ENCODE results near the gene RFPL1. TPM values are rescaled to one million over a fixed set of nuclear protein-coding genes. Genes with fewer than 3 reads are reported as not detected.
"Not testable (repeated sequence)": the region's sequence is repeated elsewhere in the genome, so short reads cannot be mapped to it uniquely, and the experiment has no call there.

RFPL1 gene
- not detected for total RNA-seq

- WGBS, 2 donors: 95 to 97% methylated on average over 10 of the region's 10 CpGs
- DNase-seq (ENCODE audit: low spot score in 2 of 2); intact Hi-C loops (cut with DNase I; ENCODE audit: low total_unique reads); H3K4me3 ChIP-seq (ENCODE audit: low read depth, poor library complexity, severe bottlenecking): not testable (repeated sequence)
These were observed at the start of gene RFPL1 for GRCh38 chr22:29438283-29438682. RFPL1 (plus strand) TSS chr22:29438583.

GRCh38 chr22:29388759-29389090 lies 49.7 kb upstream of the RFPL1 start:
- intact Hi-C loops (cut with DNase I; ENCODE audit: low total_unique reads): no loop called here
- WGBS, 2 donors: 13 to 18% methylated on average over 9 of the region's 9 CpGs
- no peak for DNase-seq (ENCODE audit: low spot score in 2 of 2)
- TF ChIP-seq CTCF (IDR thresholded peaks at IDR 0.05) (no peak), POLR2A (IDR thresholded peaks at IDR 0.05) (no peak)
- H3K4me3 ChIP-seq (ENCODE audit: low read depth, poor library complexity, severe bottlenecking): peak overlapping the region; percentile 73

GRCh38 chr22:29390270-29390669 lies 48.1 kb upstream of the RFPL1 start:
- TF ChIP-seq POLR2A (IDR thresholded peaks at IDR 0.05): no peak
- no peak for TF ChIP-seq CTCF (IDR thresholded peaks at IDR 0.05)
- no peak overlapping the region for H3K4me3 ChIP-seq (ENCODE audit: low read depth, poor library complexity, severe bottlenecking)
- no peak for DNase-seq (ENCODE audit: low spot score in 2 of 2)
- 93 to 95% methylated on average over 6 of the region's 6 CpGs for WGBS, 2 donors
- intact Hi-C loops (cut with DNase I; ENCODE audit: low total_unique reads): no loop called here

- WGBS, 2 donors: 76 to 79% methylated on average over 8 of the region's 8 CpGs
- intact Hi-C loops (cut with DNase I; ENCODE audit: low total_unique reads): no loop called here
- DNase-seq (ENCODE audit: low spot score in 2 of 2): no peak
- TF ChIP-seq POLR2A (IDR thresholded peaks at IDR 0.05) (no peak), CTCF (IDR thresholded peaks at IDR 0.05) (no peak)
- no peak overlapping the region for H3K4me3 ChIP-seq (ENCODE audit: low read depth, poor library complexity, severe bottlenecking)
These were observed 46.8 kb upstream of the RFPL1 start for GRCh38 chr22:29391546-29391945.

- intact Hi-C loops (cut with DNase I; ENCODE audit: low total_unique reads): no loop called here
- no peak overlapping the region for H3K4me3 ChIP-seq (ENCODE audit: low read depth, poor library complexity, severe bottlenecking)
- WGBS, 2 donors: 77 to 78% methylated on average over 2 of the region's 2 CpGs
- no peak for DNase-seq (ENCODE audit: low spot score in 2 of 2)
- TF ChIP-seq POLR2A (IDR thresholded peaks at IDR 0.05) (no peak), CTCF (IDR thresholded peaks at IDR 0.05) (no peak)
These were observed 45.3 kb upstream of the RFPL1 start for GRCh38 chr22:29393019-29393608.

GRCh38 chr22:29394931-29395581 lies 43.3 kb upstream of the RFPL1 start:
- intact Hi-C loops (cut with DNase I; ENCODE audit: low total_unique reads): no loop called here
- peak; percentile 65 to 83 for DNase-seq (ENCODE audit: low spot score in 2 of 2)
- 6 to 10% methylated on average over 10 of the region's 10 CpGs for WGBS, 2 donors
- no peak overlapping the region for H3K4me3 ChIP-seq (ENCODE audit: low read depth, poor library complexity, severe bottlenecking)
- TF ChIP-seq CTCF (IDR thresholded peaks at IDR 0.05): peak in 1 of 3 donors; percentile 44
- TF ChIP-seq POLR2A (IDR thresholded peaks at IDR 0.05): no peak
